Type B pancreatic cell (in vitro differentiated cells): Measurements from ENCODE around the gene RPS17. TPM values are rescaled to one million over a fixed set of nuclear protein-coding genes. Genes with fewer than 3 reads are reported as not detected.
A peak's percentile ranks its signal among the peaks of the same experiment; 100 is the strongest.
"Not testable (repeated sequence)": the region's sequence is repeated elsewhere in the genome, so short reads cannot be mapped to it uniquely, and the experiment has no call there.

Source experiments
- DNase-seq: peaks from one replicate; pipeline ENCODE4 v3.0.0; 2021; ENCODE audit warnings: mixed read lengths; ENCODE audit not compliant: unreplicated experiment; ENCODE audit errors: extremely low spot score
- H3K27ac Mint-ChIP-seq: 2 replicates; pipeline ENCODE4 v1.8.0; 2021; ENCODE audit warnings: mild to moderate bottlenecking, mixed read lengths
- H3K27me3 Mint-ChIP-seq: 2 replicates; pipeline ENCODE4 v1.8.0; 2021; ENCODE audit warnings: mixed read lengths
- H3K36me3 Mint-ChIP-seq: 2 replicates; pipeline ENCODE4 v1.8.0; 2021; ENCODE audit warnings: mixed read lengths
- H3K4me1 Mint-ChIP-seq: one replicate; pipeline ENCODE4 v1.8.0; 2021; ENCODE audit warnings: mixed read lengths; ENCODE audit not compliant: unreplicated experiment
- H3K4me3 Mint-ChIP-seq: 2 replicates; pipeline ENCODE4 v1.8.0; 2021; ENCODE audit warnings: mild to moderate bottlenecking, mixed read lengths
- H3K9me3 Mint-ChIP-seq: 2 replicates; pipeline ENCODE4 v1.8.0; 2021; ENCODE audit warnings: mixed read lengths
- CTCF ChIP-seq: fragments of 200-600 bp; sonication (generic); conservative IDR thresholded peaks from 2 replicates; pipeline ENCODE4 v1.5.0; 2021; ENCODE audit warnings: antibody characterized with exemption, mild to moderate bottlenecking
- total RNA-seq: library from RNA; stranded (reverse); gene quantifications from 2 replicates; pipeline ENCODE4 v1.2.1, GENCODE V29; 2021; ENCODE audit warnings: low replicate concordance

RPS17 gene
- total RNA-seq, 1 donor from 2014 or later = 2,088 TPM

GRCh38 chr15:82502700-82503339, 37.4 kb downstream of the RPS17 start:
- TF ChIP-seq CTCF = peak; percentile 46
- H3K4me1 Mint-ChIP-seq, DNase-seq, H3K4me3 Mint-ChIP-seq, H3K27me3 Mint-ChIP-seq, H3K27ac Mint-ChIP-seq, H3K36me3 Mint-ChIP-seq, H3K9me3 Mint-ChIP-seq: not testable (repeated sequence)

- not testable (repeated sequence) for H3K36me3 Mint-ChIP-seq, H3K27me3 Mint-ChIP-seq, H3K27ac Mint-ChIP-seq, H3K4me3 Mint-ChIP-seq, DNase-seq, H3K9me3 Mint-ChIP-seq, H3K4me1 Mint-ChIP-seq
These were observed 39.5 kb downstream of the RPS17 start for GRCh38 chr15:82500772-82501171.

GRCh38 chr15:82497978-82498377, 42.3 kb downstream of the RPS17 start:
- H3K27ac Mint-ChIP-seq, H3K36me3 Mint-ChIP-seq, H3K9me3 Mint-ChIP-seq, H3K4me1 Mint-ChIP-seq, H3K4me3 Mint-ChIP-seq, DNase-seq, H3K27me3 Mint-ChIP-seq: not testable (repeated sequence)

GRCh38 chr15:82488250-82488649, 52.0 kb downstream of the RPS17 start:
- TF ChIP-seq CTCF = peak; percentile 31
- H3K27ac Mint-ChIP-seq, H3K9me3 Mint-ChIP-seq, DNase-seq, H3K4me1 Mint-ChIP-seq, H3K36me3 Mint-ChIP-seq, H3K27me3 Mint-ChIP-seq, H3K4me3 Mint-ChIP-seq: not testable (repeated sequence)

GRCh38 chr15:82487045-82487444, 53.2 kb downstream of the RPS17 start:
- H3K4me1 Mint-ChIP-seq, H3K27me3 Mint-ChIP-seq, H3K36me3 Mint-ChIP-seq, DNase-seq, H3K9me3 Mint-ChIP-seq: not testable (repeated sequence)
- H3K4me3 Mint-ChIP-seq = peak overlapping the region; percentile 47
- H3K27ac Mint-ChIP-seq = peak overlapping the region; percentile 64

Other genes starting within 250 kb of the RPS17 start
- 2.7 and 6.3 TPM in 2 replicates for gene GOLGA6L10, start 191.0 kb downstream of the RPS17 start, total RNA-seq
- 4.3 and 10.4 TPM in 2 replicates for gene GOLGA6L9, start 110.6 kb downstream of the RPS17 start, total RNA-seq
- 1.6 and 1.8 TPM in 2 replicates for gene CPEB1, start 106.9 kb upstream of the RPS17 start, total RNA-seq
- 7.3 and 8.0 TPM in 2 replicates for gene AP3B2, start 169.4 kb upstream of the RPS17 start, total RNA-seq